GM18517 (cell line): ENCODE data around the gene PTK6.
A peak's percentile ranks its signal among the peaks of the same experiment; 100 is the strongest.

Experiments
- ATAC-seq: cut with Tn5 transposase; IDR thresholded peaks from one replicate; pipeline ENCODE4 v1.9.1; 2021; ENCODE audit warnings: mild to moderate bottlenecking, moderate library complexity; ENCODE audit not compliant: unreplicated experiment

PTK6 gene

GRCh38 chr20:63532449-63532971 lies 4.7 kb downstream of the PTK6 start:
- no peak for ATAC-seq

- no peak for ATAC-seq
Measured at GRCh38 chr20:63531686-63532448, 5.3 kb downstream of the PTK6 start.

DNA sequence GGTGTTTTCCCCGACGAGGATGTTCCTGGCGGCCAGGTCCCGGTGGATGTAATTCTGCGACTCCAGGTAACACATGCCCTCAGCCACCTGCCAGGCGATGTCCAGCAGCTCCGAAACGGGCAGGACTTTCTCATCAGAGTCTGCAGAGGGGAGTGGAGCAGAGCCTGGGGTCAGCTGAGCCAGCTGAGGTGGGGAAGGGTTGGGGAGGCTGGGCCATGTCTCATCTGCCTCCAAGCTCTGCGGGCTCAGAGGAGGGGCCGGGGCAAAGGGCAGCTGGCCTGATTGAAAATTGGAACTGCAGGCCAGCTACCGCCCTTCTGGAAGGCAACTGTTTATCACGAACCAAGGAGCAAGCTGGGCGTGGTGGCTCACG lies 6.4 kb downstream of the PTK6 start:
- no peak for ATAC-seq

DNA sequence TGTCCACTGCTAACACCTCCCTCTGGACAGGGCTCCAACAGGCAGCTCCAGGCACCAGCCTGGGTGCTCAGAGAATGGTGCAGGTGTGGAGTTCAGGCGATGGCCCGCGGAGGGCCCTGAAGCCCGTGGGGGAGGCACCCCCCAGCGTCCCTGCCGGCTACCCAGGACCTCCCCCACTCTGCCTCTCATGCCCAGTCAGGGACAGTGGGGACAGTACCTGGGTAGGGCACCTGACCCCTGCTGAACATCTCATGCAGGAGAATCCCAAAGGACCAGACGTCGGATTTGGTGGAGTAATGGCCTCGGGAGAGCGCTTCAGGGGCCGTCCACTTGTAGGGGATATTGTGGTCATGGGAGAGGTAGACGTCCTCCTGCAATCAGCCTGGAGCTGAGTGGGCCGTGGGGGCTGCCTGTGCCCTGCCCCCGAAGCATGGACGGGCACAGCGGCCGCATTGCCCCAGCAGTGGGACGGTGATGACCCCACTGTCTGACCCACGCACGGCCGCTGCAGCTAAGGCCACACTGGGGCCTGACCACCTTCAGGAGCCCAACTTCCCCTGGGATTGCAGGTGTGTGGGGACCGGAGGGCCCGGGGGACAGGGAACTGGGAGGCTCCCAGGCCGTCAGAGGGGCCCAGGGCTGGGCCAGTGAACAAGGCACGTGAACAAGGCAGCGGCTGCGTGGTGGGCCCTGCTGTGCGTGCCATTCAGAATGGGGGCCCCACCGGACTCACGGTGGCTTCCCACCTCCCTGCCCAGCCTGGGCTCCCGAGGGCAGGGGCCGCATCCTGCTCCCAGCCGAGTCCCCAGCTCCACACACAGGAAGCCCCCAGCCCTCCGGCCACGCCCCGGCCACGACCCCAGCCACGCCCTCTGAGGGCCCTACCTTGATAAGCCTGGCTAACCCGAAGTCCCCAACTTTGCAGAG lies 7.1 kb downstream of the PTK6 start:
- ATAC-seq, result no peak

DNA sequence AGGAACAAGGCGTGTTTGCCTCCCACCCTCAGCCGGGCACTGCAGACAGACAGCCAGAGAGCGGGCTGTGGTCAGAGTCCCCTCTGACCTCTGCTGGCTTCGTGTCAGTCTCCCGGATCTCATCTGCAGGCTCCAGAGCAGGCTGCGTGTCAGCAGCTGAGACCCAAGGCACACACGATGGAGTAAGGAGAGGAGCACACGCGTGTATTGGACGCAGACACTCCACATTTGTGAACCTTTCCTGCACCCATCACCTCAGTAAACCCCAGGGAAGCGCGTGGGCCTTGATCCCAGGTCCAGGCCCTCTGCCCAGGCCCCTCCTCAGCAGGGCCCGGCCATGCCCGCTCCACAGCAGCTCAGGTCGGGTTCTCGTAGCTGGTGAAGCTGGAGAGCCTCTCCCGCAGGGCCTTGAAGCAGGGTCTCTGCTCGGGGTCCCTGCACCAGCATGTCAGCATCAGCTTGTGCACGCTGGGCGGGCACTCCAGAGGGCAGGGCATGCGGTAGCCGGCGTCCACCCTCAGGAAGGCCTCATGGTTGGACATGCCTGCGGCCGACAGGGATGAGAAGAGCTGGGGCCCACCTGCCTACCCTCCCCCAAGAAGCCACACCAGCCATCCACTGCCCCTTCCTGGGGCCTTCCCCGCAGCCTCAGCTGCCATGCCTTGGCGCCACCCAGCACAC lies 7.9 kb downstream of the PTK6 start:
- ATAC-seq, result no peak

DNA sequence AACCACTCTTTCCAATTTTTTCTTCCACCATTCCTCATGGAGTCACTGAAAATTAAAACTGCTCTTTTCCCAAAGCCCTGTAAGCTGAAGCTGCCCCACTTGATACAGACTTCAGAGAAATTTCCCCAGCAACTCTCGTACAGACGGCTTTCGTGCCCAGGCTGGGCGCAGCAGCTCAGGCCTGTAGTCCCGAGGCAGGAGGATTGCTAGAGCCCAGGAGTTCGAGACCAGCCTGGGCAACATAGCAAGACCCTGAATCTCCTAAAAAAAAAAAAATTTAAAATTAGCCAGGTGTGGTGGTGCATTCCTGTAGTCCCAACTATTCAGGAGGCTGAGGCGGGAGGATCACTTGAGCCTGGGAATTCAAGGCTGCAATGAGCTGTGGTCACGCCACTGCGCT lies 10.0 kb downstream of the PTK6 start:
- ATAC-seq, result no peak

GRCh38 chr20:63525971-63526370 lies 11.2 kb downstream of the PTK6 start:
- ATAC-seq, result no peak

GRCh38 chr20:63525185-63525584 lies 12.0 kb downstream of the PTK6 start:
- no peak for ATAC-seq

DNA sequence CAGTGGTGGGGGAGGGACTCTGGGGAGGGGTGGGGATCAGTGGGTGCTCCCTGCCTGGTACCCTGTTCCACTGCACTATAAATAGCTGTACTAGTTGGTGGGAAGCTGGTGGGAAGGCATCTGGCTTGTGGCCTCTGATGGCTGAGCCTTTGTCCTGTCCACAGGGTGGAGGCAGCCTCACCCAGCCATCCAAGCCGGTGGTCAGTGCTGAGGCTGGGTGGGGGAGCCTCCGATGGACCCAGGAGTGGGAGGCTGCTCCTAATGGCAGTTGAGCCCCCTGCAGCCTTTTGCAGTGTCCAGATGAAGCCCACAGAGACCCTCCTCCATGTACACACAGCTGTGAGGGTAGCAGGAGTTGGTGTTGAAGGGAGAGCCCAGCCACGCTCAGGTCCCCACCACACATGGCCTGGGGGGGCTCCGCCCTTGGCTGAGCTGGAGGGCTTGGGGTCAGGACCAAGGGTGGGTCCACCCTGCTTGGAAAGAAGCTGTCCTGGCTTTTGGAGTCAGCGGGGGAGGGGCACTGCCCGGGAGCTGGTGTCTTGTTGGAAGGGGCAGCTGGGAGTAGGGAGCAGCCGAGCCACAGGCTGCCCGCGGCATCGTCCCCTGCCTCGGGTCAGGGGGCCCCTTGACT lies 14.1 kb downstream of the PTK6 start:
- no peak for ATAC-seq

GRCh38 chr20:63522091-63522868 lies 14.9 kb downstream of the PTK6 start:
- ATAC-seq, result no peak

- ATAC-seq, result no peak
Measured at GRCh38 chr20:63521602-63522001, 15.6 kb downstream of the PTK6 start.

- no peak for ATAC-seq
Measured at GRCh38 chr20:63520934-63521601, 16.1 kb downstream of the PTK6 start.

GRCh38 chr20:63520504-63520933 lies 16.7 kb downstream of the PTK6 start, which contains the start of gene PPDPF:
TSS of gene PPDPF (plus strand) at chr20:63520765. CDS start at chr20:63521309, 544 bp downstream.
- peak; percentile 63 for ATAC-seq

GRCh38 chr20:63519668-63520503 lies 17.3 kb downstream of the PTK6 start:
- peak; percentile 46 for ATAC-seq

- no peak for ATAC-seq
Measured at GRCh38 chr20:63518946-63519667, 18.1 kb downstream of the PTK6 start.

DNA sequence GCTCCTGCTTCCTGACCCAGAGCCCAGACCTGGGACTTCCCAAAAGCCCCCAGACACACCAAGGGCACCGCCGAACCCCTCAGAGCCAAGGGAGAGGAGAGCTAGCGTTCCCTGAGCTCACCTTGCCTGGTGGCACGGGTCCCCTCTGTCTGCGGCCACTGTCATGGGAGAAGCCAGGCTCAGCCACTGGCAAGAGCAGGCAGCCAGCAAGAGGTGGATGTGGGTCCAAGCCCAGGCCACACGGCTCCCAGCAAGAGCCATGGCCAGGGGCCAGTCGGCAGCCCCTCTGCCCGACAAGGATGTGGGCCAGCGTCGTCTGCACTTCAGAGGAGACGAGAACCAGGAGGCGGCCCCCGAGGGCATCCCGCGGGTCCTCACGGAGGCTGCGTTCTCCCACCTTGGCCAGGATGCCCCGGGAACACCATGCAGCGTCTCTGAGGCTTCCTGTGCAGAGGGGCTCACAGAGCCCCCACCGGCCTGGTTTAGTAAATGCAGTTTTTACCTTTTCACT lies 18.8 kb downstream of the PTK6 start:
- ATAC-seq, result no peak
